AG09319 (cell line): ENCODE results near the gene CRIM1.

Source experiments
- DNase-seq: peaks from one replicate; pipeline ENCODE4 v3.0.0-alpha.2; 2010; ENCODE audit warnings: low read depth; ENCODE audit errors: extremely low read depth
- CTCF ChIP-seq: IDR thresholded peaks from 2 replicates; pipeline ENCODE4 v1.5.1; 2011; ENCODE audit warnings: low read depth, mild to moderate bottlenecking, inconsistent platforms, low read length, moderate library complexity

Gene CRIM1

GRCh38 chr2:36397728-36398413 lies 42.3 kb downstream of the CRIM1 start:
- DNase-seq = no peak
- no peak for TF ChIP-seq CTCF

- DNase-seq = no peak
- no peak for TF ChIP-seq CTCF
Observed at GRCh38 chr2:36399050-36399449, 43.5 kb downstream of the CRIM1 start.

- no peak for TF ChIP-seq CTCF
- no peak for DNase-seq
Observed at GRCh38 chr2:36403675-36404230, 48.2 kb downstream of the CRIM1 start.

GRCh38 chr2:36404318-36404717 lies 48.7 kb downstream of the CRIM1 start:
- no peak for TF ChIP-seq CTCF
- no peak for DNase-seq

- no peak for TF ChIP-seq CTCF
Observed at GRCh38 chr2:36404754-36405153, 49.2 kb downstream of the CRIM1 start.

GRCh38 chr2:36405183-36405582 lies 49.6 kb downstream of the CRIM1 start:
- DNase-seq = no peak
- TF ChIP-seq CTCF = no peak

More at GRCh38 chr2:36404754-36405153, 49.2 kb downstream of the CRIM1 start:
- no peak for DNase-seq

- DNase-seq = no peak
- TF ChIP-seq CTCF = no peak
Observed at GRCh38 chr2:36406296-36406695, 50.7 kb downstream of the CRIM1 start.
